ENCODE measurements around the gene HK1. TPM values are rescaled to one million over a fixed set of nuclear protein-coding genes. Genes with fewer than 3 reads are reported as not detected.
A peak's percentile ranks its signal among the peaks of the same experiment; 100 is the strongest.

The HK1 gene
- total and polyA plus RNA-seq, 2 donors (not counting 1 experiment from before 2014, with no cell fraction given) = 24.7 to 40.8 TPM

DNA sequence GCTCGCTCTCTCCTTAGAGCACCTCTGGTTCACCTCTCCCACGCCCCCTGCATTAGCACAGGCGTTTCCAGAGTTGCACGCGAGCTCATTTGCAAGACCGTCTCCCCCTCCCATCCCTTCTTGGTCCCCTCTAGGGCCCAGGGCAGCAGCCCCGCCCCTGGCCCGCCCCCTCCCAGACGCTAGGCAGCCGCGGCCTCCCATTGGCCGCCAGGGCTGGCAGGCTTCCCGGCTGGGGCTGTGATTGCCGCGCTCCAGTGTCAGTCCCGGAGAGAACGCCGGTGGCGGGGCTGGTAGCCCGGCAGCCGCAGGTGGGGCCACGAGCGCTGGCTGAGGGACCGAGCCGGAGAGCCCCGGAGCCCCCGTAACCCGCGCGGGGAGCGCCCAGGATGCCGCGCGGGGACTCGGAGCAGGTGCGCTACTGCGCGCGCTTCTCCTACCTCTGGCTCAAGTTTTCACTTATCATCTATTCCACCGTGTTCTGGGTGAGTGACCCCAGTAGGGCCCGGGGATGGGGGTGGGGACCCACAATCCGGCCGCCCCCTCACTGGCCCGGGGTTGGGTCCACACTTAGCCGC, 173.0 kb downstream of the HK1 start, which contains the start of gene TSPAN15:
Gene TSPAN15 (plus strand): TSS at position 257 of the 575 bp plus-strand sequence. CDS start 130 bp downstream, at position 387.
- H3K4me1 ChIP-seq (ENCODE audit: control insufficient read depth in 2 of 2, insufficient read depth in 2 of 2, low read length in 2 of 2) = peaks cover 10 to 12% of the 10 kb centered on the region in 2 donors
- Mint-ChIP-seq H3K4me1 (peaks cover 13% of the 10 kb centered on the region), H3K27me3 (peaks cover 34% of the 10 kb centered on the region), H3K27ac (no peak within 1 kb of the TSS), H3K4me3 (peak within 1 kb of the TSS; percentile 88), H3K9me3 (ENCODE audit: insufficient read depth) (no peaks in the 10 kb centered on the region)
- DNase-seq (peak; percentile 62), ATAC-seq (ENCODE audit: low read depth) (peak; percentile 89)
- no peak for TF ChIP-seq EZH2 (IDR thresholded peaks at IDR 0.05; ENCODE audit: borderline replicate concordance, insufficient read depth, low read depth, low read length, poor library complexity, severe bottlenecking)
- TF ChIP-seq, protein P1, sequence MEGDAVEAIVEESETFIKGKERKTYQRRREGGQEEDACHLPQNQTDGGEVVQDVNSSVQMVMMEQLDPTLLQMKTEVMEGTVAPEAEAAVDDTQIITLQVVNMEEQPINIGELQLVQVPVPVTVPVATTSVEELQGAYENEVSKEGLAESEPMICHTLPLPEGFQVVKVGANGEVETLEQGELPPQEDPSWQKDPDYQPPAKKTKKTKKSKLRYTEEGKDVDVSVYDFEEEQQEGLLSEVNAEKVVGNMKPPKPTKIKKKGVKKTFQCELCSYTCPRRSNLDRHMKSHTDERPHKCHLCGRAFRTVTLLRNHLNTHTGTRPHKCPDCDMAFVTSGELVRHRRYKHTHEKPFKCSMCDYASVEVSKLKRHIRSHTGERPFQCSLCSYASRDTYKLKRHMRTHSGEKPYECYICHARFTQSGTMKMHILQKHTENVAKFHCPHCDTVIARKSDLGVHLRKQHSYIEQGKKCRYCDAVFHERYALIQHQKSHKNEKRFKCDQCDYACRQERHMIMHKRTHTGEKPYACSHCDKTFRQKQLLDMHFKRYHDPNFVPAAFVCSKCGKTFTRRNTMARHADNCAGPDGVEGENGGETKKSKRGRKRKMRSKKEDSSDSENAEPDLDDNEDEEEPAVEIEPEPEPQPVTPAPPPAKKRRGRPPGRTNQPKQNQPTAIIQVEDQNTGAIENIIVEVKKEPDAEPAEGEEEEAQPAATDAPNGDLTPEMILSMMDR (IDR thresholded peaks at IDR 0.05) = no peak
- peak within 1 kb of the TSS; percentile 59 for H3K9ac ChIP-seq (ENCODE audit: low read length)
- H3K36me3 ChIP-seq (replicated peaks in 1 of 2; ENCODE audit: control extremely low read depth in 1 of 2, control insufficient read depth in 1 of 2, extremely low read depth in 1 of 2, insufficient read depth in 2 of 2, low read length in 1 of 2) = no peaks in the 10 kb centered on the region
- intact Hi-C loops (cut with micrococcal nuclease) = no loop called here
- H3K27ac ChIP-seq (ENCODE audit: low read length in 2 of 2) = no peak within 1 kb of the TSS
- H3K4me3 ChIP-seq (ENCODE audit: control extremely low read depth in 1 of 5, extremely low read depth in 1 of 5, insufficient read depth in 1 of 5, low read depth in 2 of 5, low read length in 4 of 5) = peak within 1 kb of the TSS; percentile 5 to 50 (median 44)
- ChIA-PET POLR2A (no interaction called here), CTCF (no interaction called here)
- H3K27me3 ChIP-seq (replicated peaks in 1 of 4; ENCODE audit: control extremely low read depth in 1 of 4, control insufficient read depth in 3 of 4, insufficient read depth in 4 of 4, low read length in 3 of 4) = peaks cover 0 to 19% (median 10%) of the 10 kb centered on the region in 4 experiments
- under 1% methylated on average over 37 of the region's 45 CpGs for WGBS (ENCODE audit: insufficient coverage)
- H2AFZ ChIP-seq (ENCODE audit: insufficient read depth, low read depth, low read length, poor library complexity, severe bottlenecking) = peak within 1 kb of the TSS; percentile 72
- H4K20me1 ChIP-seq (ENCODE audit: control insufficient read depth, insufficient read depth, low read length, poor library complexity, severe bottlenecking) = no peaks in the 10 kb centered on the region
- no peaks in the 10 kb centered on the region for H3K79me2 ChIP-seq (ENCODE audit: control insufficient read depth, insufficient read depth, low read length)
- H3K4me2 ChIP-seq (replicated peaks; ENCODE audit: low read depth, low read length, poor library complexity, severe bottlenecking) = peak within 1 kb of the TSS; percentile 85
- H3K9me3 ChIP-seq (ENCODE audit: control extremely low read depth in 1 of 3, control insufficient read depth in 2 of 3, insufficient read depth in 1 of 3, low read length in 2 of 3) = no peaks in the 10 kb centered on the region

Other genes starting within 250 kb of the HK1 start
- 47.3 and 49.9 TPM in 2 replicates for gene SRGN, start 190.4 kb upstream of the HK1 start, total RNA-seq
- 50.8 and 52.3 TPM in 2 replicates for gene SRGN, start 190.4 kb upstream of the HK1 start, polyA plus RNA-seq
- gene VPS26A, start 154.3 kb upstream of the HK1 start, total RNA-seq = 29.9 and 35.3 TPM in 2 replicates
- 5.0 and 9.4 TPM in 2 replicates for gene VPS26A, start 154.3 kb upstream of the HK1 start, polyA plus RNA-seq
- 37.1 and 40.4 TPM in 2 replicates for gene SUPV3L1, start 98.3 kb upstream of the HK1 start, total RNA-seq
- gene SUPV3L1, start 98.3 kb upstream of the HK1 start, polyA plus RNA-seq = 33.6 and 57.0 TPM in 2 replicates
- gene HKDC1, start 58.2 kb upstream of the HK1 start, total RNA-seq = not detected in 2 replicates
- gene HKDC1, start 58.2 kb upstream of the HK1 start, polyA plus RNA-seq = 0.01 and 0.10 TPM in 2 replicates
- gene TACR2, start 138.4 kb downstream of the HK1 start, total RNA-seq = not detected in 2 replicates
- gene TACR2, start 138.4 kb downstream of the HK1 start, polyA plus RNA-seq = 0.18 TPM in 1 of 2 replicates, not detected in the other
- gene TSPAN15, start 173.0 kb downstream of the HK1 start, total RNA-seq = 0.52 and 0.85 TPM in 2 replicates
- gene TSPAN15, start 173.0 kb downstream of the HK1 start, polyA plus RNA-seq = 0.13 and 0.27 TPM in 2 replicates